OCI-LY1 (cell line): ENCODE measurements around the gene WDFY2.
A peak's percentile ranks its signal among the peaks of the same experiment; 100 is the strongest.

Experiments
- H2AFZ ChIP-seq: fragments of 200-600 bp; sonication (generic), shearing (Covaris generic); 2 replicates; pipeline ENCODE4 v1.6.0; 2014; ENCODE audit warnings: antibody characterized with exemption, mild to moderate bottlenecking, low read length
- H3F3A ChIP-seq: fragments of 200-600 bp; sonication (generic), shearing (Covaris generic); 2 replicates; pipeline ENCODE4 v1.6.0; 2014; ENCODE audit warnings: mild to moderate bottlenecking, antibody characterized with exemption, low read length, moderate library complexity; ENCODE audit not compliant: insufficient read depth
- H3K27ac ChIP-seq: fragments of 200-600 bp; sonication (generic); 2 replicates; pipeline ENCODE4 v1.5.1; 2014; ENCODE audit warnings: low read length, mixed run types, mild to moderate bottlenecking, low read depth; ENCODE audit not compliant: poor library complexity, severe bottlenecking
- H3K27me3 ChIP-seq: fragments of 200-600 bp; sonication (generic); 2 replicates; pipeline ENCODE4 v1.6.0; 2014; ENCODE audit warnings: antibody characterized with exemption, mild to moderate bottlenecking, low read length, moderate library complexity; ENCODE audit not compliant: insufficient read depth
- H3K36me3 ChIP-seq: fragments of 200-600 bp; sonication (generic); 2 replicates; pipeline ENCODE4 v1.6.1; 2014; ENCODE audit warnings: mild to moderate bottlenecking, antibody characterized with exemption, low read length, moderate library complexity, mixed read lengths; ENCODE audit not compliant: insufficient read depth
- H3K4me1 ChIP-seq: fragments of 200-600 bp; sonication (generic); 2 replicates; pipeline ENCODE4 v1.5.1; 2014; ENCODE audit warnings: mild to moderate bottlenecking, low read length, moderate library complexity; ENCODE audit not compliant: insufficient read depth, severe bottlenecking
- H3K4me2 ChIP-seq: fragments of 200-600 bp; sonication (generic), shearing (Covaris generic); 2 replicates; pipeline ENCODE4 v1.6.1; 2014; ENCODE audit warnings: low read length
- H3K4me3 ChIP-seq: fragments of 200-600 bp; sonication (generic); 2 replicates; pipeline ENCODE4 v1.5.1; 2014; ENCODE audit warnings: low read length, low read depth, mild to moderate bottlenecking, mixed read lengths; ENCODE audit not compliant: poor library complexity, severe bottlenecking
- H3K79me2 ChIP-seq: fragments of 200-600 bp; shearing (Covaris generic); 2 replicates; pipeline ENCODE4 v1.6.1; 2016; ENCODE audit warnings: mixed run types, low read length, mixed read lengths; ENCODE audit not compliant: insufficient read depth
- H3K9ac ChIP-seq: fragments of 200-600 bp; sonication (generic), shearing (Covaris generic); 2 replicates; pipeline ENCODE4 v1.6.1; 2014; ENCODE audit warnings: mild to moderate bottlenecking, low read length, mixed read lengths
- H3K9me2 ChIP-seq: fragments of 200-600 bp; sonication (generic), shearing (Covaris generic); 2 replicates; pipeline ENCODE4 v1.6.1; 2014; ENCODE audit warnings: low read depth, mild to moderate bottlenecking, low read length, mixed read lengths
- H3K9me3 ChIP-seq: fragments of 200-600 bp; shearing (Covaris generic); 2 replicates; pipeline ENCODE4 v1.6.1; 2014; ENCODE audit warnings: low read length, mixed read lengths
- H4K20me1 ChIP-seq: fragments of 200-600 bp; sonication (generic), shearing (Covaris generic); 2 replicates; pipeline ENCODE4 v1.6.0; 2016; ENCODE audit warnings: mild to moderate bottlenecking, low read length; ENCODE audit not compliant: insufficient read depth
- EZH2 ChIP-seq: fragments of 200-600 bp; sonication (generic), shearing (Covaris generic); IDR thresholded peaks from 2 replicates; pipeline ENCODE4 v1.8.0; 2017; ENCODE audit warnings: borderline replicate concordance, mixed run types, mild to moderate bottlenecking, antibody characterized with exemption, low read length, moderate library complexity, mixed read lengths
- TF ChIP-seq, protein P1 (sequence below): fragments of 200-600 bp; sonication (generic), shearing (Covaris generic); IDR thresholded peaks from 2 replicates; pipeline ENCODE4 v1.5.1; 2017; ENCODE audit warnings: mild to moderate bottlenecking, antibody characterized with exemption, low read length, moderate library complexity, mixed read lengths

WDFY2 gene

GRCh38 chr13:51781246-51782022 lies 197.2 kb downstream of the WDFY2 start:
- Histone ChIP-seq H4K20me1 (no peaks in the 10 kb centered on the region), H3K9me2 (no peaks in the 10 kb centered on the region), H3K36me3 (no peaks in the 10 kb centered on the region), H2AFZ (no peak overlapping the region), H3K9me3 (no peaks in the 10 kb centered on the region), H3K4me3 (no peak overlapping the region), H3K79me2 (no peaks in the 10 kb centered on the region), H3K4me1 (peaks cover 8% of the 10 kb centered on the region), H3K9ac (no peak overlapping the region), H3K4me2 (no peak overlapping the region), H3K27ac (no peak overlapping the region), H3F3A (no peaks in the 10 kb centered on the region), H3K27me3 (no peaks in the 10 kb centered on the region; the same call in 1 of the 2 replicates)
- TF ChIP-seq EZH2: no peak
- TF ChIP-seq, protein P1, sequence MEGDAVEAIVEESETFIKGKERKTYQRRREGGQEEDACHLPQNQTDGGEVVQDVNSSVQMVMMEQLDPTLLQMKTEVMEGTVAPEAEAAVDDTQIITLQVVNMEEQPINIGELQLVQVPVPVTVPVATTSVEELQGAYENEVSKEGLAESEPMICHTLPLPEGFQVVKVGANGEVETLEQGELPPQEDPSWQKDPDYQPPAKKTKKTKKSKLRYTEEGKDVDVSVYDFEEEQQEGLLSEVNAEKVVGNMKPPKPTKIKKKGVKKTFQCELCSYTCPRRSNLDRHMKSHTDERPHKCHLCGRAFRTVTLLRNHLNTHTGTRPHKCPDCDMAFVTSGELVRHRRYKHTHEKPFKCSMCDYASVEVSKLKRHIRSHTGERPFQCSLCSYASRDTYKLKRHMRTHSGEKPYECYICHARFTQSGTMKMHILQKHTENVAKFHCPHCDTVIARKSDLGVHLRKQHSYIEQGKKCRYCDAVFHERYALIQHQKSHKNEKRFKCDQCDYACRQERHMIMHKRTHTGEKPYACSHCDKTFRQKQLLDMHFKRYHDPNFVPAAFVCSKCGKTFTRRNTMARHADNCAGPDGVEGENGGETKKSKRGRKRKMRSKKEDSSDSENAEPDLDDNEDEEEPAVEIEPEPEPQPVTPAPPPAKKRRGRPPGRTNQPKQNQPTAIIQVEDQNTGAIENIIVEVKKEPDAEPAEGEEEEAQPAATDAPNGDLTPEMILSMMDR: peak; percentile 38; the same call in 1 of the 2 replicates

DNA sequence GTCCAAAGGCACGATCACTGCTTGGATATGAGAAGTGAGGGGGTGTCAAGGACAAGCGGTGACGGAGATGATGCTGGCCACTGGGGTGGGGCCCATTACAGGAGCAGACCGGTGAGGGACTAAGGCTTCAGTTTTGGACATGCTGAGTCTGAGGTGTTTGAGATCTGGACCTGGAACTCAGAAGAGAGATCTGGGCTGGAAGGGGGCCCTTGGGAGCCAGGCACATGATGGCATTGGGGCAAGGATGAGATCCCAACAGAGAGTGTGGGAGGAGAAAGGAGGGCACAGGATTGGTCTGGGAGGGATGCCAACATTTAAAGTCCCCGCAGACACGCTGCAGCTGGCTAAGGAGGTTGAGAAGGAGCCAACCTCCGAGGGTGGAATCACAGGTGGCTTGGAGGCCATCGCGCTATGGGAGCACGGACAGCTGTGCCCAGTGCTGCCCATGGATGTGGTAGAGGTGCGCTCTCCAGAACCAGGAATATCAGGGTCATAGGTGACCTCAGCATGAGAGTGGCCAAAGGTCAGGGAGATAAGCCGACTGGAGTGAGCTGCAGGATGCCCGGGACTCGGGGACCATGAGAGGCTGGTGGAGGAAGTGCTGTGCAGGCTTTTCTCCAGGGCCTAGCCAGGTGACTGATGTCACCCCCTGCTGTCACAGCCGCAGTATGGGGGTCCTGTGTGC lies 197.9 kb downstream of the WDFY2 start:
- Histone ChIP-seq H3K4me1 (peaks cover 8% of the 10 kb centered on the region), H3K27me3 (no peaks in the 10 kb centered on the region), H3K9me3 (no peaks in the 10 kb centered on the region), H3K4me2 (no peak overlapping the region), H2AFZ (no peak overlapping the region), H3K36me3 (no peaks in the 10 kb centered on the region), H3K79me2 (no peaks in the 10 kb centered on the region), H4K20me1 (no peaks in the 10 kb centered on the region), H3K4me3 (no peak overlapping the region), H3K9ac (no peak overlapping the region), H3K27ac (no peak overlapping the region), H3F3A (no peaks in the 10 kb centered on the region), H3K9me2 (no peaks in the 10 kb centered on the region)
- no peak for TF ChIP-seq EZH2
- TF ChIP-seq, protein P1: no peak

- no peak overlapping the region for H3K4me2 ChIP-seq
- H3K4me3 ChIP-seq: no peak overlapping the region
- no peaks in the 10 kb centered on the region for H3K79me2 ChIP-seq
- no peaks in the 10 kb centered on the region for H3K9me2 ChIP-seq
- no peak overlapping the region for H3K27ac ChIP-seq
- H2AFZ ChIP-seq: no peak overlapping the region
- TF ChIP-seq, protein P1: no peak
- TF ChIP-seq EZH2: no peak
- no peaks in the 10 kb centered on the region for H4K20me1 ChIP-seq
- H3K9ac ChIP-seq: no peak overlapping the region
- peaks cover 8% of the 10 kb centered on the region for H3K4me1 ChIP-seq
- no peaks in the 10 kb centered on the region for H3K36me3 ChIP-seq
- H3F3A ChIP-seq: no peaks in the 10 kb centered on the region
- H3K27me3 ChIP-seq: no peaks in the 10 kb centered on the region
- no peaks in the 10 kb centered on the region for H3K9me3 ChIP-seq
Observed at GRCh38 chr13:51783428-51784094, 199.3 kb downstream of the WDFY2 start.
